Hematopoietic multipotent progenitor cell (in vitro differentiated cells): ENCODE results near the gene FAM117B. TPM values are rescaled to one million over a fixed set of nuclear protein-coding genes. Genes with fewer than 3 reads are reported as not detected.
"Not testable (repeated sequence)": the region's sequence is repeated elsewhere in the genome, so short reads cannot be mapped to it uniquely, and the experiment has no call there.

Source experiments
- DNase-seq, 3 donors: peaks; one replicate each; pipeline ENCODE4 v3.0.0-alpha.2; 2011 to 2015; ENCODE audit warnings: low read depth in 2 of 3, low spot score in 2 of 3
- total RNA-seq: library from RNA; depleted of rRNA; stranded (reverse); fragments of >200 nt; gene quantifications from one replicate; pipeline ENCODE4 v1.2.3, GENCODE V29; 2012

Gene FAM117B
- total RNA-seq, 1 donor = 4.3 TPM

DNA sequence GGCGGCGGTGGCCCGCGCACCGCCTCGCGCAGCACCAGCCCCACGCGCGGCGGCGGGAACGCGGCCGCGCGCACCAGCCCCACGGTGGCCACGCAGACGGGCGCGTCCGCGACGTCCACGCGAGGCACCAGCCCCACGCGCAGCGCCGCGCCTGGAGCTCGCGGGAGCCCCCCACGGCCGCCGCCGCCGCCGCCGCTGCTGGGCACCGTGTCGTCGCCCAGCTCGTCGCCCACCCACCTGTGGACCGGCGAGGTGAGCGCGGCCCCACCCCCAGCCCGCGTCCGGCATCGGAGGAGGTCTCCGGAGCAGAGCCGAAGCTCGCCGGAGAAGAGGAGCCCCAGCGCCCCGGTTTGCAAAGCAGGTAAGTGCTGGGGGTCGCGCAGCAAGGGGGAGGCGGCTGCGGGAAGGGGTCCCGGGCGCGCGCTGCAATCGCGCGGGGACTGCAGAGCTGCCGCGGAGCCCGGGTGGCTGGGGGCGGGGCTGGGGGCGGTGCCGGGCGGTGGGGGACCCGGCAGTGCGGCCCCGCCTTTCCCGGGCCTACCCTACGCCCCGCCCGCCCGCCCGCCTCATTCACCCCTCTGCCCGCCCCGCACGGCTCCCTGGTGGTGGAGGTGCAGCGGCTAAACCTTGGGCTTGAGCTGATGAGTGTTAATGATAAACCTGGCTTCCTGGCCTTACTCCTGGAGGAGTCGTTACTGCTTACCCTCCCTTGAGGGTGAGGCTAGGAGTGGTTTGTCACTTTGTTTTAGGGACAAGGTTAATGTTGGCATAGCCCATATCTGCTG lies 851 bp downstream of the FAM117B start:
- DNase-seq = peak; percentile 61 to 87 (median 81)

DNA sequence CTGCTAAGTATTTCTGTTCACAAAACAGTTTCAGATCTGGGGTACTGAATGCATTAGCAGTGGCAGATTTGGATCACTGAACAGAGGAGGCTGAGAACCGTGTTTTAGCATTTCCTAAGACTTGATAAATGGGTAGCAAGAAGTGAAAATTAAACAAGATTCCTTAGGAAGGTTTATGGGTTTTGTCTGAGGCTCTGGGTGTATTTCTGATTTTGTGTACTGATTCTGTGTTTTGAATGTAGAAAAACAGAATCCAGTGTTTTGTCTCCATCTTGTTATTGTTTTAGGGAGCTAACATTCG lies 1.4 kb downstream of the FAM117B start:
- DNase-seq = no peak

DNA sequence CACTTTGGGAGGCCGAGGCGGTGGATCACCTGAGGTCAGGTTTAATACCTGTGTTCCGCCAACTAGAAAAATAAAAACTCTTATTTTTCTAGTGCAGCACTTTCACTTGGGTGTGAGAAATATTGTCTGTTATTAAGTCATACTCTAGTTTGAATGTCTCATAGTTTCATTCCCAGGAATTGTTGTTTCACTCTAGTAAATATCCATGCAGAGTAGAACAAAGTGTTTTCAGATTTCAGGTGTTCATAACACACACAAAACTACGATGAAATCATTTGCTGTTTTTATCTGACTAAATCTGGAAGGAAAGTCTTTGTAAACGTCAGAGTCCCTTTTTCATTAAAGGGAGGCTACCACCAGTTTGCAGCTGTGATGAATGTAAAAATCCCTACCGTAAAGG lies 4.0 kb downstream of the FAM117B start:
- no peak for DNase-seq

DNA sequence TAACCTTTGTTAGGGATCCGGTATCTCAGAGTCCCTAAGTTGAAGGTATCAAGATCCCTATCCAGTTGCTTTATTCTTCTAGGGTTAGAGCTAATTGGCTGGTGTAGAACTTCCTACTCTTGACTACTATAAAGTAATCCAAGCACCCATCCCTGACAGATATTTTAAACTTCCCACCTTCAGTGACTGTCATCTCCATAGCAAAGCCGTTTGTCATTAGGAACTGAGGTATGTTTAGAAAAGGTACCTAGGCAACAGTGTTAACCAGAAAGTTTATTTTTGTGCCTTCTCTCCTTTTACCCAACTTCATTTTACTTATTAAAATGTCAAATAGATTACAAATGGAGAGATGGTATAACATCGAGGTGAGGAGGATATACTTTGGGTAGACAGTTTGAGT lies 4.5 kb downstream of the FAM117B start:
- DNase-seq = no peak

DNA sequence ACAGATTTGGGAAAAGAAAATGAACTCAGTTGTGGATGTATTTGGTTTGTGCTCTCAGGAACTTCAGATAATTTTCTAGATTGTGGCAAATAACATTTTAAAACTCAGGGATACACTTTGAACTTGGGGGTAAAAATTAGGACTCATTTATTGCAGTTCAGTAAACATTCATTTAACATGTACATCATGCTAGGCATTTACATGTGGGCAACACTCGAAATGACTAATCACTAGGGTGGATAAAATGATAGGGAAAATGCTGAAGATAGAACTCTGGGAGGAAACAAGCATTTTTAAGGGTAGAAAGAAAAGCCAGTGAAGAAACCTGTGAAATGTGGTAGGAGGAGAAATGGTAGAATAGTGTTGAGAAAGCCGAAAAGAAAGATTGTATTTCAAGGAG lies 7.8 kb downstream of the FAM117B start:
- no peak for DNase-seq

DNA sequence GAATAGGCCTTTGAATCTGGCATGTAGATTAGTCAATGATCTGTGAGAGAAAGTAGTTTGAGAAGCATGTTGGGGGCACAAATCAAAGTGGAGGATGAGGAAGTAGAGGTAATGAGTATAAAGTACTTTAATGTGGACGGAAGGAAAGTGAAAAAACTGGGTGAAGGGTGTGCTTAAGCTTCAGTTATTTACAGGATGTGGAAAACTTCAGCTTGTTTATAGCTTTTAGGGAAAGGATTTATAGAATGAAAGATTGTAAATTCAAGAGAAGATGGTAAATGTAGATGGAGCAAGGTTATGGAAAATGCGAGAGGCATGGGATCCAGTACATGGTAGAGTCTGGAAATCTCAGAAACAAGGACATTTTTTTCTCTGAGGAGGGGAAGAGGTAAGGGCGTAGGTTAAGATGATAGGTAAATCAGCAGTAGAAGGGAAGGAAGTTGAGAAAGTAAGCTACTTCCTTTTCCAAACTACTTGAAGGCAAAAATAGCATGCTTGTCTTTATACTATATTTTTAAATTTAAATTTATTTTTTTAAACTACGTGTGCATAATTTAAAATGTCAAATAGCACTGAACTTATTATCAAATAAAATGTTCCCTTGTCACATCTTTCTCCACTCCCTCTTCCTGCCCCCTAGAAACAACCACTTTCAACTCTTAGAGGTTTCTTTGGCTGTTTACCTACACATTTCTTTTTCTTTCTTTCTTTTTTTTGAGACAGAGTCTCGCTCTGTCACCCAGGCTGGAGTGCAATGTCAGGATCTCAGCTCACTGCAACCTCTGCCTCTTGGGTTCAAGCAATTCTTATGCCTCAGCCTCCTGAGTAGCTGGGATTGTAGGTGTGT lies 8.5 kb downstream of the FAM117B start:
- peak in 1 of 3 donors; percentile 23 for DNase-seq

DNA sequence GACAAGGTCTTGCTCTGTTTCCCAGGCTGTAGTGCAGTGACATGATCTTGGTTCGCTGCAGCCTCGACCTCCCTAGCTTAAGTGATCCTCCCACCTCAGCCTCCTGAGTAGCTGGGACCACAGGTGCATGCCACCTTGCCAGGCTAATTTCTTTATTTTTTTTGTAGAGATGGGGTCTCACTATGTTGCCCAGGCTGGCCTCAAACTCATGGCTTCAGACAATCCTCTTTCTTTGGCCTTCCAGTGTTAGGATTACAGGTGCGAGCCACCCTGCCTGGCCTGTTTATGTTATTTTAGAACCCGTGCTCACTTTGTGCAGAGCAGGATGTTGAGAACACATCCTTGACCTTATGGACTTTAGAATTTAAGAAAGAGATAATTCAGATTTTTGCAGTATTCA lies 17.4 kb downstream of the FAM117B start:
- no peak for DNase-seq

DNA sequence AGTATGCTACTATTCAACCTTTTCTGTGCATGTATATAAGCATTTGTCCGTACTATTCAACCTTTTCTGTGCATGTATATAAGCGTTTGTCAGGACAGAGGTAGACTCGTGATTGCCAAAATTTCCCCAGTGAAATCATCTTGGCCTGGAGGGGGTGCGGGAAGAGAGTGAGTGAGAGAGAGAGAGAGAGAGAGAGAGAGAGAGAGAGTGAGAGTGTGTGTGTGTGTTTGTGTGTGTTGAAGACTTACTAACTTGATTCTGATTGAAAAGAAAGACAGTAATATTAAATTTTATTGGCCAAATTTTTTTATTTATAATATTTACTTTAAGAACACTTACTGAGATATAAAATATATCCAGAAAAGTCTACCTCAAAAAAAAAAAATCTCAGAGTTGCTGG lies 19.1 kb downstream of the FAM117B start:
- DNase-seq = no peak

DNA sequence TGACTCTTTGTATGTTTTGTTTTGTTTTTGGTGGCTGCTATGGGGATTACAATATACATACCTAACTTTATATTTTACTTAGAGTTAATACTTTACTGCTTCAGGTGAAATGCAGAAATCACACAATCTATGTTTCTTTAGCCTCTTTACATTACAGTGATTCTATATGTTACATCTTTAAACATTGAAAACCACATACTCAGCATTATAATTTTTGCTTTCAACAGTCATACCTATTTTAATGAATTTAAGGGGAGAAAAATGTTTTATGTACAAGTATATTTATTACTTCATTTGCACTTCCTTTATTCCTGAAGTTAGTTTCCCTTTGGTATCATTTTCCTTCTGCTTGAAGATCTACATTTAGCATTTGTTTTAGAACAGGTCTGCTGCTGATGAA lies 23.1 kb downstream of the FAM117B start:
- DNase-seq = no peak

DNA sequence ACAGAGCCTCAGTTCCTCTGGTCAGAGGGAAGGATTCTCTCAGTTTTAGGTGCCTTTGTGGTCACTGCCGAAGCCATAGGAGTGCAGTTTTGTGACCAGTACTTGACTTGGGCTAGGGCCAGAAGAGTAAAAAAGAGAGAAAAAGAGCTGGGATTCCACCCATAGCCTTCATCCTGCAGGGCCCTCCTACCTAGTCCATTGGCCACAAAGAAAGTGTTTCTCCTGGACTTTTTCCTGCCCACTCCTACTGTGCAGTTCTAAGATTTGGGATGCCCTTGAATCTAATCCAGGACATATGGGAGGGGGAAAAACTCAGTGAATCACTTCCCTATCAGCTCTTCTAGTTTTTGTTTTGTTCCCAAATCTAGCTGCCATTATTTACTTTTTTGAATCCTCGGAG lies 26.0 kb downstream of the FAM117B start:
- no peak for DNase-seq

DNA sequence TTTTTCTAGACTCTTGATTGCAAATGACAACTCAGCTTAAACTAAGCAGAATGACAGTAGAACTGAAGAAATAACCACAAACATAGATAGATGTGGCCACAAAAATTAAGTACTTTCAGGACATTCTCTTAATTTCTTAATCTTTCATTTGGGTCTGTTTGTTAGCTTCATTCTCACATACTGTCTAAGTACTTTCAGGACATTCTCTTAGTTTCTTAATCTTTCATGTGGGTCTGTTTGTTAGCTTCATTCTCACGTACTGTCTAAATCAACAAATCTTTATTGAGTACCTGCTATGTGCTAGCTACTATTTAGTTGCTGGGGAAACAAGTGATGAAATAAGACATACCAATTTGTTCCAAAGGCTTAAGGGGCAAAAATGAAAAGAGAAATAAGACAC lies 35.1 kb downstream of the FAM117B start:
- no peak for DNase-seq

DNA sequence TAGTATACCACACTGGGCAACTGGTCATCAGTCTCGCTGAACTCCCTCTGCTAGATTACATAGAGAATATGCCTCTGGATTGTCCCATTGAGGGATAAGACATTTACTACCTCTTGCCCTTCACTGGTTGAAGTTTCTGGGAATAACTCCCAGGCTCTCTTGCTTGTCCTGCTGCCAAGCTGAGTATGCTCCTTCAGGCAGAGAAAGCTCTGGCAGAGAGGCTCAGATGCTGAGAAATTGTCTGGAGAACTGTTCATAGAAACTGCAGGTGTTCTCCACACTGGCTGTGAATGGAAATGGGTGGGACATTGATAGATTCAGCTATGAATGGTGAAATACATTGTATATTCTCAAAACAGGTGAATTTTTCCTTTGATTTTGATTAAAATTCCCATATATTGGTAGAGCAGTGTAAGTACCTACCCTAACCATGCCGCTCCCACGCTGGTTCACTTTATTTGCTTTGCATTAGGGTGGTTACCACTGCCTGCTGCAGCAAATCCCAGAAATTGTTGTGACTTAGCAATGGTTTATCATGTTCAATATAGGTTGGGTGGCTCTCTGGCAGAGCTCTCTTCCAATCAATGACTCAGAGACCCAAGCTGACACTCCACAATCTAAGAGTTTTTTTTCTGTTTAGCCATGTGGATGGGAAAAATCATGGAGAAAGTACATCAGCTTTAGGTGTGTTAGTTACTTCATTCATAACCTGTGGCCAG lies 36.7 kb downstream of the FAM117B start:
- DNase-seq = no peak

DNA sequence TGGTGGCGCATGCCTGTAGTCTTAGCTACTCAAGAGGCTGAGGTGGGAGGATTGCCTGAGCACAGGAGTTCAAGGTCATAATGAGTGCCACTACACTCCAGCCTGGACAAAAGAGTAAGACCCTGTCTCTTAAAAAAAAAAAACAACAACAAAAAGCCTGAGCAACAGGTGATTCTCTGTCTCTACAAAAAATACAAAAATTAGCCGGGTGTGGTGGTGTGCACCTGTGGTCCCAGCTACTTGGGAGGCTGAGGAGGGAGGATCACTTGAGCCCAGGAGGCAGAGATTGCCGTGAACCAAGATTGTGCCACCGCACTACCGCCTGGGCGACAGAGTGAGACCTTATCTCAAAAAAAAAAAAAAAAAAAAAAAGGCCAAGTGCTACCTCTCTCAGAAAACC lies 40.3 kb downstream of the FAM117B start:
- not testable (repeated sequence) for DNase-seq

DNA sequence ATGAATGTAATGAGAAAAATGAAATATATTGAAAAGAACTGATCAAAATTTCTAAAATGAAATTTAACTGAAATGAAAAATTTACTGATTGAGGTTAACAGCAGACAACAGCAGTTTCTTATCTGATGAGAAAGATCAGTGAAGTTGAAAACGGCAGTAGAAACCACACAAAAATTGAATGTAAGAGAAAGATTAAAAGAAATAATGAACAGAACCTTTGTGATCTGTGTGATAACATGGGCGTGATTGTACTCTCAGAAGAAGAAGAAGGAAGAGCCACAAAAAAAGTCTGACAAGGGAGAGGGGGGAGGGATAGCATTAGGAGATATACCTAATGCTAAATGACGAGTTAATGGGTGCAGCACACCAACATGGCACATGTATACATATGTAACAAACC lies 45.2 kb downstream of the FAM117B start:
- DNase-seq = no peak

DNA sequence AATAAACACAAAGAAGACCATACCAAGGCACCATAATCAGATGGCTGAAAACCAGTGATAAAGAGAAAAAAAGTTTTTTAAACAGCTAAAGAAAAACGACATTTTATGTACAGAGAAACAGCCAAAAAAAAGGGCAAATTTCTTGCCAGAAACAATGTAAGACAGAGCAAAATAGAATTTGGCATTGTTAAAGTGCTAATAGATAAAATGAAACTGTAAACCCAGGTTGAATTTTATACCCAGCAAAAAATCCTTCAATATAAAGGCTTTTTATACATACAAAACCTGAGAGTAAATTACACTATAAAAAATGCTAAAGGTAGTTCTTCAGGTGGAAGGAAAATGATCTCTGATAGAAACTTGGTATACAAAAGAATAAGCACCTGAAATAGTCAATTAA lies 45.7 kb downstream of the FAM117B start:
- DNase-seq = no peak

DNA sequence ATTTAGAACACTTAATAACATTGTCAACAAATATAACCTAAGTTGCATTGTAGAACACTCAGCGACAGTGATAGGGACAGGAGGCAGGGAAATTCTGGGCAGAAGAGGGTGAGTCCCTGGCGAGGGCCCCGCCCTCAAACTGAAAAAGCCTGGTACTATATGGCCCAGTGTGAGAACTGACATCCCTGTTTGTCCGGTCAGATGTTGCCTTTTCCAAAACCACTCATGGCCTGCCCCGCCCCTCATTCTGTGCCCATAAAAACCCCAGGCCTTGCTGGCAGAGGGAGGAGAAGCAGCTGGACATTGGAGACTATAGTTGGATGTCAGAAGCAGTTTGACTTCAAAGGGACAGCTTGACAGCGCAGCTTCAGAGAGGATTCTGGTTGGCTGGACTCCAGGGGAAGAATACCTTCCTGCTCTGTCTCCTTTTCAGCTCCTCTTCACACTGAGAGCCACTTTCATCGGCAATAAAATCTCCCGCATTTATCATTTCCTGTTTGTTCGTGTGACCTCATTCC lies 47.0 kb downstream of the FAM117B start:
- DNase-seq = no peak

DNA sequence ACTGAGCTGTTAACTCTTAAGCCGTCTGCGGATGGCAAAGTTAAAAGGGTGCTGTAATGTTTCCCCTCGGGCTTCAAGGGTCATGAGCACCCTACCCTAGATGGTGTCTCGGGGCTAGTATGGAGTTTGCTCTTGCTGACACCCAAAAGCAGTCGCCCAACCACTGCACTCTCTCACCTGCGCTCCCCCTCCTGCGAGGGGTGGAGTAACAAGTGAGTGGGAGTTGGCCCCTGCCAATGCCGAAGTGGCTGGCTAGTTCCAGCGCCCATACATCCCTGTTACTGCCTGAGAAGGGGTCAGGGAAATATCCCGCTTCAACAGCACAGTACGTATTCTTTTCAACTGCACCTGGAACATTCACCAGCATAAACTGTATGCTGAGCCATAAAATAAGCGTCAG lies 47.5 kb downstream of the FAM117B start:
- no peak for DNase-seq

DNA sequence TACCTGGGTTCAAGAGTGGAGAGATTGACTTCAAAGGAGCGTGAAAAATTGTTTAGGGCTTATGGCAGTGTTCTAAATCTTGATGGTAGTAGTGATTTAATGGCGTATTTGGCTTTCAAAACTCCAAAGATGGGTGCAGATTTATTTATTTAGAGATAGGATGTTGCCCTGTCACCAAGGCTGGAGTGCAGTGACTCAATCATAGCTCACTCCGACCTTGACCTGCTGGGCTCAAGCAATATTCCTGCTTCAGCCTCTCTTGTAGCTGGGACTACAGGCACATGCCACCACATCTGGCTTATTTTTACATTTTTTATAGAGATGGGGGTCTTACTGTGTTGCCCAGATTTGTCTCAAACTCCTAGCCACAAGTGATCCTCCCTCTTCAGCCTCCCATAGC lies 52.5 kb downstream of the FAM117B start:
- no peak for DNase-seq

DNA sequence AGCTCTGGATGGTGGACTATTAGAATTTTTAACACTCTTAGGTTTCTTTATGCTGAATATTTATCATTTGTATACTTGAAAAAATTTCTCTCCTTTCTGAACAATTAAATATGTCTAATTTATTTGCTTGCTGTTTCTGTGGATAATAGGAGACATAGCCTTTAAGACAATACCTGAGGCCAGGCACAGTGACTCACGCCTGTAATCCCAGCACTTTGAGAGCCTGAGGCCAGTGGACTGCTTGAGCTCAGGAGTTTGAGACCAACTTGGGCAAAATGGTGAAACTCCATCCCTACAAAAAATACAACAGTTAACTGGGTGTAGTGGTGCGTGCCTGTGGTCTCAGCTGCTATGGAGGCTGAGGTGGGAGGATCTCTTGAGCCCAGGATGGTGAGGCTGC lies 54.7 kb downstream of the FAM117B start:
- DNase-seq = no peak

DNA sequence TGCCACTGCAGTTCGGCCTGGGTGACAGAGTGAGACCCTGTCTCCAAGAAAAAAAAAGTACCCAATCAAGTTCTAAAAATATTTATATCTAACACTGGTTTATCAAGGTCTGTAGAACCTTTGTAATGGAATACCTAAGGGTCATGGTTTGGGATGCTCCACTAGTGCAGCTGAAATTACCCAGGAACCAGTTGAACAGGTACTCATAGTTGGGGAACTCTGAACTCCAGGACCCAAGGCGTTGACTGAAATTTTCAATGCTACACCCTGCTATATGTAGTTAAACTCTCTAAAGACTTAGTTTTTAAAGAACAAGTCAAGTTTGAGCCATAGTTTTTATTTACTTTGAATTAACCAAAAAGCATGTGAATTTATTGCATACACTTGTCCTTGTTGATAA lies 55.1 kb downstream of the FAM117B start:
- no peak for DNase-seq

DNA sequence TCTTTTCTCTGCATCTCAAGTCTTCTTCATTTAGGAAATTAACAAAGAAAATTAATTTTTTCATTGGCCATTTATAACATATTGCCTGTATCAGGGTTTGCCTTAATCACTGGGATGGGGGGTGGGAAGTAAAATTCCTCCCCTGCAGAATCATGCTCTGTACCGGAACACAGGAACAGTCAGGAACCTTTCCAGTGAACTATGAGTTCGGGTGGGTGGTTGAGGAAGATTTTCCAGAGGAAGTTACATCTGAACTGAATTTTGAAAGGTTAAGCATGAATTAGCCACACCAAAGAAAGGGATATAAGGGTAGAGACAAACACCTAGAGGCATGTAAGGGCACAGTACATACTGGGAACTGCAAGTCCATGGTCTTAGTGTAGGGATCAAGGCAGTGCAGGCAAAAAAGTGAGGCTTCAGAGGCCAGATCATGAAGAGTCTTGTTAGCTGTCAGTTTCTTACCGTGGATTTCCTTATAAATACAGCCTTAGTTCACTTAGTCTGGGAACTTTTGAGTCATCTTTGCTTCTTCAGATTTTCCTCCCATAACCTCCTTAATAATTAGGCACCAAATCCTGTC lies 55.6 kb downstream of the FAM117B start:
- DNase-seq = no peak
